ENCODE data around the gene RPS17.

Gene RPS17

GRCh38 chr15:82540055-82540983 lies at the start of gene RPS17:
RPS17 (minus strand) TSS chr15:82540457; CDS start chr15:82540428, 29 bp downstream.
- DNase-seq: peak; percentile 97

GRCh38 chr15:82587805-82588204 lies 47.5 kb upstream of the RPS17 start:
- no peak for DNase-seq

- no peak for DNase-seq
These were observed 44.8 kb upstream of the RPS17 start for GRCh38 chr15:82585072-82585471.

- no peak for DNase-seq
These were observed 40.5 kb upstream of the RPS17 start for GRCh38 chr15:82580713-82581112.

GRCh38 chr15:82575335-82575734 lies 35.1 kb upstream of the RPS17 start:
- no peak for DNase-seq

GRCh38 chr15:82572986-82573385 lies 32.7 kb upstream of the RPS17 start:
- DNase-seq: no peak

- no peak for DNase-seq
These were observed 32.1 kb upstream of the RPS17 start for GRCh38 chr15:82572311-82572710.

- DNase-seq: no peak
These were observed 31.5 kb upstream of the RPS17 start for GRCh38 chr15:82571722-82572222.

GRCh38 chr15:82570721-82571508 lies 30.7 kb upstream of the RPS17 start:
- no peak for DNase-seq

- DNase-seq: no peak
These were observed 29.6 kb upstream of the RPS17 start for GRCh38 chr15:82569834-82570233.

GRCh38 chr15:82568986-82569385 lies 28.7 kb upstream of the RPS17 start:
- no peak for DNase-seq

- no peak for DNase-seq
These were observed 27.4 kb upstream of the RPS17 start for GRCh38 chr15:82567661-82568060.

- no peak for DNase-seq
These were observed 26.4 kb upstream of the RPS17 start for GRCh38 chr15:82566690-82567089.

- no peak for DNase-seq
These were observed 18.2 kb upstream of the RPS17 start for GRCh38 chr15:82558502-82558901.

GRCh38 chr15:82556315-82557035 lies 16.2 kb upstream of the RPS17 start:
- DNase-seq: no peak

GRCh38 chr15:82554849-82555248 lies 14.6 kb upstream of the RPS17 start:
- no peak for DNase-seq

GRCh38 chr15:82554351-82554750 lies 14.1 kb upstream of the RPS17 start:
- no peak for DNase-seq

GRCh38 chr15:82553846-82554245 lies 13.6 kb upstream of the RPS17 start:
- DNase-seq: no peak

- no peak for DNase-seq
These were observed 12.6 kb upstream of the RPS17 start for GRCh38 chr15:82552861-82553260.

GRCh38 chr15:82551646-82552247 lies 11.5 kb upstream of the RPS17 start:
- no peak for DNase-seq

- DNase-seq: no peak
These were observed 9.0 kb upstream of the RPS17 start for GRCh38 chr15:82549199-82549665.

GRCh38 chr15:82548700-82549099 lies 8.4 kb upstream of the RPS17 start:
- DNase-seq: no peak

All from activated CD4-positive, alpha-beta T cell treated with anti-CD3 and anti-CD28 coated beads, Interleukin-2, amount 50 U/mL, for 4 hours (primary cell).